GM23338 (cell line): Measurements from ENCODE around the gene ITPR2. TPM values are rescaled to one million over a fixed set of nuclear protein-coding genes. Genes with fewer than 3 reads are reported as not detected.

Experiments used
- ATAC-seq: fragments of 200-7000 bp; cut with Tn5 transposase; 3 replicates; pipeline ENCODE4 v1.9.1; 2020
- DNase-seq: peaks from one replicate; pipeline ENCODE4 v3.0.0-alpha.2; 2015; ENCODE audit warnings: low spot score
- H2AFZ ChIP-seq: fragments of 200-600 bp; sonication (generic); 2 replicates; pipeline ENCODE4 v1.8.0; 2016; ENCODE audit warnings: antibody characterized with exemption, mild to moderate bottlenecking, moderate library complexity
- H3F3A ChIP-seq: fragments of 200-600 bp; sonication (generic); replicated peaks from 2 replicates; pipeline ENCODE4 v1.8.0; 2017; ENCODE audit warnings: antibody characterized with exemption, mixed run types, low read depth
- H3K27ac ChIP-seq: fragments of 200-600 bp; sonication (generic); 2 replicates; pipeline ENCODE4 v1.6.1; 2016; ENCODE audit warnings: low read depth
- H3K27me3 ChIP-seq: fragments of 200-600 bp; sonication (generic); 2 replicates; pipeline ENCODE4 v1.8.0; 2016; ENCODE audit warnings: mild to moderate bottlenecking, mixed run types, moderate library complexity; ENCODE audit not compliant: insufficient read depth
- H3K36me3 ChIP-seq: fragments of 200-600 bp; sonication (generic); 2 replicates; pipeline ENCODE4 v1.8.0; 2016; ENCODE audit warnings: mild to moderate bottlenecking; ENCODE audit not compliant: insufficient read depth
- H3K4me1 ChIP-seq: fragments of 200-600 bp; sonication (generic); 2 replicates; pipeline ENCODE4 v1.8.0; 2016; ENCODE audit warnings: mild to moderate bottlenecking, moderate library complexity; ENCODE audit not compliant: insufficient read depth
- H3K4me2 ChIP-seq: fragments of 200-600 bp; sonication (generic); 2 replicates; pipeline ENCODE4 v1.7.1; 2017; ENCODE audit warnings: mixed run types
- H3K4me3 ChIP-seq: fragments of 200-600 bp; sonication (generic); 2 replicates; pipeline ENCODE4 v1.6.1; 2016; ENCODE audit warnings: mixed run types
- H3K79me2 ChIP-seq: fragments of 200-600 bp; sonication (generic); replicated peaks from 2 replicates; pipeline ENCODE4 v1.8.0; 2017; ENCODE audit warnings: mild to moderate bottlenecking; ENCODE audit not compliant: insufficient read depth
- H3K9me2 ChIP-seq: fragments of 200-600 bp; sonication (generic); 2 replicates; pipeline ENCODE4 v1.8.0; 2017; ENCODE audit not compliant: insufficient read depth
- H4K20me1 ChIP-seq: fragments of 200-600 bp; sonication (generic); replicated peaks from 2 replicates; pipeline ENCODE4 v1.8.0; 2017; ENCODE audit warnings: mild to moderate bottlenecking; ENCODE audit not compliant: insufficient read depth
- H3K27ac Mint-ChIP-seq: 2 replicates; pipeline ENCODE4 v1.8.0; 2020; ENCODE audit warnings: inconsistent platforms, mild to moderate bottlenecking, moderate library complexity, mixed read lengths
- H3K27me3 Mint-ChIP-seq: 3 replicates; pipeline ENCODE4 v1.8.0; 2022; ENCODE audit warnings: low read depth, mild to moderate bottlenecking, moderate library complexity, mixed read lengths, inconsistent platforms; ENCODE audit not compliant: insufficient read depth, poor library complexity
- H3K36me3 Mint-ChIP-seq: 3 replicates; pipeline ENCODE4 v1.8.0; 2021; ENCODE audit warnings: low read depth, mild to moderate bottlenecking, inconsistent platforms, moderate library complexity, mixed read lengths
- H3K4me1 Mint-ChIP-seq: 3 replicates; pipeline ENCODE4 v1.8.0; 2020; ENCODE audit warnings: mild to moderate bottlenecking, inconsistent platforms, mixed read lengths
- H3K4me3 Mint-ChIP-seq: 3 replicates; pipeline ENCODE4 v1.8.0; 2021; ENCODE audit warnings: moderate library complexity, mild to moderate bottlenecking, inconsistent platforms, mixed read lengths
- H3K9me3 Mint-ChIP-seq: 3 replicates; pipeline ENCODE4 v1.8.0; 2020; ENCODE audit warnings: moderate library complexity, mild to moderate bottlenecking, inconsistent platforms, mixed read lengths
- EZH2 ChIP-seq: fragments of 200-600 bp; sonication (generic); IDR thresholded peaks from one replicate; pipeline ENCODE4 v1.8.0; 2017; ENCODE audit warnings: antibody characterized with exemption, mild to moderate bottlenecking, low read depth; ENCODE audit not compliant: unreplicated experiment
- POLR2AphosphoS5 ChIP-seq: IDR thresholded peaks from 2 replicates; pipeline ENCODE4 v1.6.1; 2016; ENCODE audit warnings: antibody characterized with exemption, low read depth
- ZNF114 ChIP-seq: fragments of 250-450 bp; sonication (Bioruptor Pico); IDR thresholded peaks from 2 replicates; pipeline ENCODE4 v1.5.0; 2020; ENCODE audit warnings: mild to moderate bottlenecking, moderate library complexity
- ZNF331 ChIP-seq: fragments of 250-450 bp; sonication (Bioruptor Pico); IDR thresholded peaks from 2 replicates; pipeline ENCODE4 v1.5.0; 2020; ENCODE audit warnings: low read depth, mild to moderate bottlenecking, moderate library complexity
- ZNF462 ChIP-seq: fragments of 250-450 bp; sonication (Bioruptor Pico); IDR thresholded peaks from 2 replicates; pipeline ENCODE4 v1.5.0; 2020; ENCODE audit warnings: mild to moderate bottlenecking, moderate library complexity
- polyA plus RNA-seq: library from polyadenylated mRNA; unstranded; fragments of >200 nt; fragmentation: Nextera tagmentation; extraction: Ambion mirVana; gene quantifications from 2 replicates; pipeline ENCODE4 v1.2.1, GENCODE V29; 2016
- total RNA-seq: library from RNA; depleted of rRNA; stranded (reverse); fragments of >200 nt; shearing (Covaris generic); gene quantifications from 2 replicates; pipeline ENCODE4 v1.2.3, GENCODE V29; 2014
- TF ChIP-seq, protein P1 (sequence below): IDR thresholded peaks from one replicate; pipeline ENCODE4 v1.6.1; 2018; ENCODE audit warnings: antibody characterized with exemption; ENCODE audit not compliant: unreplicated experiment
- TF ChIP-seq, protein P2 (sequence below): IDR thresholded peaks from 2 replicates; pipeline ENCODE4 v1.6.1; 2016; ENCODE audit warnings: antibody characterized with exemption

ITPR2 gene
- total and polyA plus RNA-seq, 2 experiments from 2014 or later, result 44.5 to 65.2 TPM

- Histone ChIP-seq H3K9me2 (no peaks in the 10 kb centered on the region), H4K20me1 (no peaks in the 10 kb centered on the region), H3K4me3 (no peak overlapping the region), H3K4me1 (no peaks in the 10 kb centered on the region), H3F3A (no peaks in the 10 kb centered on the region), H3K27ac (no peak overlapping the region), H3K79me2 (no peaks in the 10 kb centered on the region), H3K4me2 (no peak overlapping the region), H3K27me3 (no peaks in the 10 kb centered on the region), H3K36me3 (no peaks in the 10 kb centered on the region), H2AFZ (no peak overlapping the region)
- Mint-ChIP-seq H3K27me3 (no peaks in the 10 kb centered on the region), H3K27ac (no peak overlapping the region), H3K4me1 (no peaks in the 10 kb centered on the region), H3K4me3 (no peak overlapping the region), H3K36me3 (no peaks in the 10 kb centered on the region; the same call in 2 of the 3 replicates), H3K9me3 (no peaks in the 10 kb centered on the region)
- no peak for DNase-seq
- ATAC-seq, result no peak
- TF ChIP-seq, protein P1, sequence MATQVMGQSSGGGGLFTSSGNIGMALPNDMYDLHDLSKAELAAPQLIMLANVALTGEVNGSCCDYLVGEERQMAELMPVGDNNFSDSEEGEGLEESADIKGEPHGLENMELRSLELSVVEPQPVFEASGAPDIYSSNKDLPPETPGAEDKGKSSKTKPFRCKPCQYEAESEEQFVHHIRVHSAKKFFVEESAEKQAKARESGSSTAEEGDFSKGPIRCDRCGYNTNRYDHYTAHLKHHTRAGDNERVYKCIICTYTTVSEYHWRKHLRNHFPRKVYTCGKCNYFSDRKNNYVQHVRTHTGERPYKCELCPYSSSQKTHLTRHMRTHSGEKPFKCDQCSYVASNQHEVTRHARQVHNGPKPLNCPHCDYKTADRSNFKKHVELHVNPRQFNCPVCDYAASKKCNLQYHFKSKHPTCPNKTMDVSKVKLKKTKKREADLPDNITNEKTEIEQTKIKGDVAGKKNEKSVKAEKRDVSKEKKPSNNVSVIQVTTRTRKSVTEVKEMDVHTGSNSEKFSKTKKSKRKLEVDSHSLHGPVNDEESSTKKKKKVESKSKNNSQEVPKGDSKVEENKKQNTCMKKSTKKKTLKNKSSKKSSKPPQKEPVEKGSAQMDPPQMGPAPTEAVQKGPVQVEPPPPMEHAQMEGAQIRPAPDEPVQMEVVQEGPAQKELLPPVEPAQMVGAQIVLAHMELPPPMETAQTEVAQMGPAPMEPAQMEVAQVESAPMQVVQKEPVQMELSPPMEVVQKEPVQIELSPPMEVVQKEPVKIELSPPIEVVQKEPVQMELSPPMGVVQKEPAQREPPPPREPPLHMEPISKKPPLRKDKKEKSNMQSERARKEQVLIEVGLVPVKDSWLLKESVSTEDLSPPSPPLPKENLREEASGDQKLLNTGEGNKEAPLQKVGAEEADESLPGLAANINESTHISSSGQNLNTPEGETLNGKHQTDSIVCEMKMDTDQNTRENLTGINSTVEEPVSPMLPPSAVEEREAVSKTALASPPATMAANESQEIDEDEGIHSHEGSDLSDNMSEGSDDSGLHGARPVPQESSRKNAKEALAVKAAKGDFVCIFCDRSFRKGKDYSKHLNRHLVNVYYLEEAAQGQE, result no peak
- TF ChIP-seq EZH2, result no peak
- TF ChIP-seq POLR2AphosphoS5, result no peak
- TF ChIP-seq ZNF462 (CRISPR knock-in tag), result no peak
- TF ChIP-seq ZNF114 (CRISPR knock-in tag), result no peak
- TF ChIP-seq, protein P2, sequence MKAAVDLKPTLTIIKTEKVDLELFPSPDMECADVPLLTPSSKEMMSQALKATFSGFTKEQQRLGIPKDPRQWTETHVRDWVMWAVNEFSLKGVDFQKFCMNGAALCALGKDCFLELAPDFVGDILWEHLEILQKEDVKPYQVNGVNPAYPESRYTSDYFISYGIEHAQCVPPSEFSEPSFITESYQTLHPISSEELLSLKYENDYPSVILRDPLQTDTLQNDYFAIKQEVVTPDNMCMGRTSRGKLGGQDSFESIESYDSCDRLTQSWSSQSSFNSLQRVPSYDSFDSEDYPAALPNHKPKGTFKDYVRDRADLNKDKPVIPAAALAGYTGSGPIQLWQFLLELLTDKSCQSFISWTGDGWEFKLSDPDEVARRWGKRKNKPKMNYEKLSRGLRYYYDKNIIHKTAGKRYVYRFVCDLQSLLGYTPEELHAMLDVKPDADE, result no peak
- no peak for TF ChIP-seq ZNF331 (CRISPR knock-in tag)
These were observed 426.6 kb downstream of the ITPR2 start for GRCh38 chr12:26406391-26406790.
